ENCODE data around the gene SLC35B2. TPM values are rescaled to one million over a fixed set of nuclear protein-coding genes. Genes with fewer than 3 reads are reported as not detected.

Gene SLC35B2
- total and polyA plus RNA-seq, 10 donors, result 17.6 to 30.4 (median 24.0) TPM

- peak; percentile 94 for DNase-seq
- TF ChIP-seq POLR2AphosphoS5 (IDR thresholded peaks at IDR 0.05) (peak; percentile 60 to 72 (median 66)), POLR2A (IDR thresholded peaks at IDR 0.05) (no peak), CTCF (IDR thresholded peaks at IDR 0.05 in 8 of 11, conservative IDR thresholded peaks at IDR 0.05 in 3 of 11) (peak; percentile 55 to 90 (median 85))
- no peaks in the 10 kb centered on the region for H3K36me3 ChIP-seq
- no peaks in the 10 kb centered on the region for H3K9me3 ChIP-seq
- intact Hi-C loops (cut with DNase I; ENCODE audit: low total_unique reads), result no loop called here
- peak overlapping the region in 1 of 8 donors; percentile 36 for H3K4me3 ChIP-seq
- 13 to 26% (median 14%) methylated on average over 4 of the region's 4 CpGs for WGBS, 5 donors
- H3K4me1 ChIP-seq, result peaks cover 25 to 93% (median 77%) of the 10 kb centered on the region in 6 donors
- H3K27me3 ChIP-seq (replicated peaks in 1 of 7), result peaks cover 0 to 16% (median 0%) of the 10 kb centered on the region in 7 donors
- peak overlapping the region in 7 of 8 donors; percentile 1 to 80 (median 48) for H3K27ac ChIP-seq
Measured at GRCh38 chr6:44221291-44221960, 35.9 kb downstream of the SLC35B2 start.

GRCh38 chr6:44220913-44221290 lies 36.4 kb downstream of the SLC35B2 start:
- Histone ChIP-seq H3K27ac (peak overlapping the region in 5 of 8 donors; percentile 1 to 80 (median 54)), H3K9me3 (no peaks in the 10 kb centered on the region), H3K27me3 (replicated peaks in 1 of 7) (peaks cover 0 to 16% (median 0%) of the 10 kb centered on the region in 7 donors), H3K4me1 (peaks cover 25 to 88% (median 74%) of the 10 kb centered on the region in 6 donors), H3K36me3 (no peaks in the 10 kb centered on the region), H3K4me3 (no peak overlapping the region)
- intact Hi-C loops (cut with DNase I; ENCODE audit: low total_unique reads), result no loop called here
- 93 to 98% (median 95%) methylated on average over 4 of the region's 4 CpGs for WGBS, 5 donors
- DNase-seq, result no peak
- no peak for TF ChIP-seq POLR2A (IDR thresholded peaks at IDR 0.05)
- TF ChIP-seq CTCF (IDR thresholded peaks at IDR 0.05 in 8 of 11, conservative IDR thresholded peaks at IDR 0.05 in 3 of 11), result no peak
- TF ChIP-seq POLR2AphosphoS5 (IDR thresholded peaks at IDR 0.05), result no peak

DNA sequence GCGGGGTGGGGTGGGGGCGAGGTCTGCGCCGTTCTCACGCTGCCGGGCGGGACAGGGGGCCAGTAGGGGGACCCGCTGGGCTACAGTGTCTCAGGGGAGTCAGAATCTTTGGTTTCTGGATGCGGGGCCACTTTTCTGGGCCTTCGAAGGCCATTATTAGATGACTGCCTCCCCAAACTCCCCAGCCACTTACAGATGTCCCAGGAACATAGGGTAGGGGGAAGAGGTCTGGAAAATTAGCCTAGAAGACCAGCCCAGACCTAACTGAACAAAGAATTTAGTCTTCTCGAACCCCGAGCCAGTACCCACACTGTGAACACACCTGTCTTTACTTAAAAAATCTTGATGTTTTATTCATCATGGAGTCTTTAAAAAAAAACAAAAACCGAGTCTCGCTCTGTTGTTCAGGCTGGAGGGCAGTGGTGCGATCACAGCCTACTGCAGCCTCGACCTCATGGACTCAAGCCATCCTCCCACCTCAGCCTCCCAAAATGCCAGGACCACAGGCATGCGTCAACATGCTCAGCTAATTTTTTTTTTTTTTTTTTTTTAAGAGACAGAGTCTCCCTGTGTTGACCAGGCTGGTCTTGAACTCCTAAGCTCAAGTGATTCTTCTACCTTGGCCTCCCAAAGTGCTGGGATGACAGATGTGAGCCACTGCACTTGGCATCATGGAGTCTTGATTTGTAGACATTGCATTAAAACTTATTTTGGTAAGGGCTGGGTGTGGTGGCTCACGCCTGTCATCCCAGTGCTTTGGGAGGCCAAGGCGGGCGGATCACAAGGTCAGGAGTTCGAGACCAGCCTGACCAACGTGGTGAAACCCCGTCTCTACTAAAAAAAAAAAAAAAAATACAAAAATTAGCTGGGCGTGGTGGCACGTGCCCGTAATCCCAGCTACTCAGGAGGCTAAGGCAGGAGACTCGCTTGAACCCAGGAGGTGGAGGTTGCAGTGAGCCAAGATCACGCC lies 37.2 kb downstream of the SLC35B2 start:
- 59 to 91% (median 63%) methylated on average over 20 to 28 of the region's 28 CpGs for WGBS, 5 donors
- intact Hi-C loops (cut with DNase I; ENCODE audit: low total_unique reads), result no loop called here

DNA sequence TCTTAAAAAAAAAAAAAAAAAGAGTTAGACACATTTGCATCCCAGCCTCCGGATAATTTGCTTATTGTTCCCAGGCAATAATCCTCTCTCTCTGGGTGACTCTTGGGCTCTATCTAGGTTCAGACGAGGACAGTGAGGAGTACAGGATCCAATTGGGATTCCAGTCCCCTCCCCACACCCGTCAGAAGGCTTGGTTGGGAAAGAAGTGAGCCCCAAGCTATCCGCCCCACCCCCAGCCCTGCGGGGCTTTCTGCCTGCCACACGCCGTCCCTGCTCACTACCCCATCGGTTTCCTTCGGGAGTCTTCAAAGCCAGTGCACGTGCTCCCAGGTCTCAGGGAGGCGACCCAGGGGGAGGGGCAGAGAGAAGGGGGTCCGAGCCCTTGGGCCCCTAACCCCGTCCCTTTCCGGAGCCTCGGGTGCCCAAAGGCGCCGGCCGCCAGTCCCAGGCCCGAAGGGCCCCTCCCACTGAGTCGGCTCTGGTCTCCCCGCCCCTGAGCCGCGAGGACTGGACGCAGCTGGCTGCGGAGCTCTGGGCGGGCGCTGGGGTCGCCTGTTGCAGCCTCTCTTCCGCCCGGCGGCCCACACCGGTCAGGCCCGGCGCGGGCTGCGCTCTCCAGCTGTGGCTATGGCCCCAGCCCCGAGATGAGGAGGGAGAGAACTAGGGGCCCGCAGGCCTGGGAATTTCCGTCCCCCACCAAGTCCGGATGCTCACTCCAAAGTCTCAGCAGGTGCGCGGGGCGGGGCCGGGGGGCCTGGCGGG lies 38.1 kb downstream of the SLC35B2 start:
- peak; percentile 93 for DNase-seq
- H3K36me3 ChIP-seq, result no peaks in the 10 kb centered on the region
- no peaks in the 10 kb centered on the region for H3K9me3 ChIP-seq
- peak overlapping the region; percentile 51 to 87 (median 77) for H3K27ac ChIP-seq
- 1 to 4% (median 2%) methylated on average over 22 to 45 of the region's 45 CpGs for WGBS, 5 donors
- peak overlapping the region; percentile 24 to 70 (median 43) for H3K4me3 ChIP-seq
- TF ChIP-seq POLR2A (IDR thresholded peaks at IDR 0.05) (peak in 1 of 3 donors; percentile 25), CTCF (IDR thresholded peaks at IDR 0.05 in 8 of 11, conservative IDR thresholded peaks at IDR 0.05 in 3 of 11) (no peak), POLR2AphosphoS5 (IDR thresholded peaks at IDR 0.05) (peak; percentile 71 to 83 (median 81))
- peaks cover 0 to 16% (median 0%) of the 10 kb centered on the region in 7 donors for H3K27me3 ChIP-seq (replicated peaks in 1 of 7)
- intact Hi-C loops (cut with DNase I; ENCODE audit: low total_unique reads), result no loop called here
- peaks cover 22 to 75% (median 64%) of the 10 kb centered on the region in 6 donors for H3K4me1 ChIP-seq

More for the DNA sequence above, 37.2 kb downstream of the SLC35B2 start:
- H3K4me3 ChIP-seq, result peak overlapping the region; percentile 24 to 70 (median 43)
- H3K9me3 ChIP-seq, result no peaks in the 10 kb centered on the region
- peak; percentile 54 for DNase-seq
- peaks cover 0 to 16% (median 0%) of the 10 kb centered on the region in 7 donors for H3K27me3 ChIP-seq (replicated peaks in 1 of 7)
- no peak for TF ChIP-seq POLR2A (IDR thresholded peaks at IDR 0.05)
- peak overlapping the region in 7 of 8 donors; percentile 51 to 87 (median 78) for H3K27ac ChIP-seq
- no peaks in the 10 kb centered on the region for H3K36me3 ChIP-seq
- peaks cover 25 to 82% (median 72%) of the 10 kb centered on the region in 6 donors for H3K4me1 ChIP-seq

All from spleen (tissue), 11 donors.